Measurements from ENCODE around the gene ADARB2.

Gene ADARB2

GRCh38 chr10:1395481-1396296, 341.6 kb downstream of the ADARB2 start:
- DNase-seq: peak in 8 of 42 donors; percentile 2 to 29 (median 8)

GRCh38 chr10:1395025-1395480, 342.3 kb downstream of the ADARB2 start:
- intact Hi-C loops (cut with DNase I): no loop called here
- DNase-seq: peak in 8 of 42 donors; percentile 3 to 37 (median 11)

More at GRCh38 chr10:1395481-1396296, 341.6 kb downstream of the ADARB2 start:
- intact Hi-C loops (cut with DNase I): no loop called here

GRCh38 chr10:1394155-1394912, 343.0 kb downstream of the ADARB2 start:
- peak in 10 of 42 donors; percentile 2 to 32 (median 14) for DNase-seq
- intact Hi-C loops (cut with DNase I): no loop called here

GRCh38 chr10:1393481-1393880, 343.8 kb downstream of the ADARB2 start:
- intact Hi-C loops (cut with DNase I): no loop called here
- peak in 6 of 42 donors; percentile 2 to 23 (median 19) for DNase-seq

GRCh38 chr10:1392127-1392526, 345.2 kb downstream of the ADARB2 start:
- intact Hi-C loops (cut with DNase I): no loop called here
- DNase-seq: peak in 6 of 42 donors; percentile 1 to 25 (median 12)

- intact Hi-C loops (cut with DNase I): no loop called here
- DNase-seq: peak in 6 of 42 donors; percentile 1 to 31 (median 12)
These were observed 347.1 kb downstream of the ADARB2 start for GRCh38 chr10:1390200-1390599.

GRCh38 chr10:1384026-1384425, 353.3 kb downstream of the ADARB2 start:
- DNase-seq: peak in 12 of 42 donors; percentile 1 to 38 (median 8)
- intact Hi-C loops (cut with DNase I): no loop called here

- intact Hi-C loops (cut with DNase I): no loop called here
- DNase-seq: peak in 17 of 42 donors; percentile 2 to 40 (median 13)
These were observed 354.6 kb downstream of the ADARB2 start for GRCh38 chr10:1382711-1383110.

- intact Hi-C loops (cut with DNase I): no loop called here
- DNase-seq: peak in 11 of 42 donors; percentile 1 to 37 (median 7)
These were observed 356.0 kb downstream of the ADARB2 start for GRCh38 chr10:1381339-1381738.

GRCh38 chr10:1380088-1380671, 357.1 kb downstream of the ADARB2 start:
- intact Hi-C loops (cut with DNase I): no loop called here
- peak in 14 of 42 donors; percentile 5 to 39 (median 14) for DNase-seq

GRCh38 chr10:1379601-1380000, 357.7 kb downstream of the ADARB2 start:
- intact Hi-C loops (cut with DNase I): no loop called here
- DNase-seq: peak in 14 of 42 donors; percentile 4 to 40 (median 11)

- intact Hi-C loops (cut with DNase I): no loop called here
- DNase-seq: peak in 10 of 42 donors; percentile 1 to 25 (median 8)
These were observed 358.9 kb downstream of the ADARB2 start for GRCh38 chr10:1378473-1378872.

- intact Hi-C loops (cut with DNase I): no loop called here
- peak in 10 of 42 donors; percentile 2 to 32 (median 6) for DNase-seq
These were observed 359.5 kb downstream of the ADARB2 start for GRCh38 chr10:1377740-1378397.

GRCh38 chr10:1377231-1377630, 360.1 kb downstream of the ADARB2 start:
- peak in 3 of 42 donors; percentile 1 to 2 (median 1) for DNase-seq
- intact Hi-C loops (cut with DNase I): no loop called here

- intact Hi-C loops (cut with DNase I): no loop called here
- DNase-seq: peak in 8 of 42 donors; percentile 0 to 22 (median 4)
These were observed 360.9 kb downstream of the ADARB2 start for GRCh38 chr10:1376384-1376945.

GRCh38 chr10:1375346-1376170, 361.8 kb downstream of the ADARB2 start:
- intact Hi-C loops (cut with DNase I): no loop called here
- peak in 9 of 42 donors; percentile 0 to 32 (median 7) for DNase-seq

GRCh38 chr10:1374511-1375345, 362.6 kb downstream of the ADARB2 start:
- DNase-seq: peak in 6 of 42 donors; percentile 5 to 38 (median 24)
- intact Hi-C loops (cut with DNase I): no loop called here
